TTC549 (cell line): ENCODE measurements around the gene RNF166.

ENCODE experiments used
- FAIRE-seq: peaks from 2 replicates; lab custom pipeline; 2012; peaks lifted over from hg19 to GRCh38; lab: Jason Lieb, UNC

Gene RNF166

GRCh38 chr16:88706229-88706964, at the start of gene RNF166, which contains the start of gene CTU2:
TSS of gene RNF166 (minus strand) at chr16:88706408. CDS start at chr16:88706325, 83 bp downstream.
TSS of gene CTU2 (plus strand) at chr16:88706503. CDS start at chr16:88706531, 28 bp downstream.
- FAIRE-seq: no peak

- no peak for FAIRE-seq
These were observed 48.9 kb upstream of the RNF166 start for GRCh38 chr16:88754912-88755744.

- no peak for FAIRE-seq
These were observed 48.1 kb upstream of the RNF166 start for GRCh38 chr16:88754109-88754911.

GRCh38 chr16:88753602-88754001, 47.4 kb upstream of the RNF166 start:
- no peak for FAIRE-seq

- FAIRE-seq: no peak
These were observed 47.0 kb upstream of the RNF166 start for GRCh38 chr16:88753191-88753590.

GRCh38 chr16:88752386-88753002, 46.3 kb upstream of the RNF166 start:
- FAIRE-seq: no peak

- no peak for FAIRE-seq
These were observed 44.6 kb upstream of the RNF166 start for GRCh38 chr16:88750854-88751253.

- no peak for FAIRE-seq
These were observed 43.1 kb upstream of the RNF166 start for GRCh38 chr16:88749358-88749757.

- FAIRE-seq: no peak
These were observed 42.2 kb upstream of the RNF166 start for GRCh38 chr16:88748364-88748763.

GRCh38 chr16:88747588-88748301, 41.5 kb upstream of the RNF166 start:
- FAIRE-seq: no peak

- no peak for FAIRE-seq
These were observed 40.3 kb upstream of the RNF166 start for GRCh38 chr16:88746506-88746905.

GRCh38 chr16:88744577-88745521, 38.6 kb upstream of the RNF166 start:
- no peak for FAIRE-seq

- no peak for FAIRE-seq
These were observed 37.7 kb upstream of the RNF166 start for GRCh38 chr16:88743693-88744576.

- FAIRE-seq: no peak
These were observed 36.8 kb upstream of the RNF166 start for GRCh38 chr16:88742896-88743605.

GRCh38 chr16:88741368-88741767, 35.2 kb upstream of the RNF166 start:
- FAIRE-seq: no peak

GRCh38 chr16:88740727-88741055, 34.5 kb upstream of the RNF166 start:
- no peak for FAIRE-seq

GRCh38 chr16:88739977-88740726, 33.9 kb upstream of the RNF166 start:
- no peak for FAIRE-seq
